ENCODE measurements around the gene GBP2.

- no peak for TF ChIP-seq CTCF (IDR thresholded peaks at IDR 0.05; ENCODE audit: insufficient read depth, low read length, poor library complexity, severe bottlenecking)
- no peak for TF ChIP-seq EZH2phosphoT487 (conservative IDR thresholded peaks at IDR 0.05; ENCODE audit: low read length)
These were observed 55.4 kb downstream of the GBP2 start for GRCh38 chr1:89070509-89070908.

Data from SU-DHL-6 (cell line).